ENCODE results near the gene ADGRE1.
A peak's percentile ranks its signal among the peaks of the same experiment; 100 is the strongest.

Gene ADGRE1

GRCh38 chr19:6886277-6886897 is 992 bp upstream of the ADGRE1 start:
- DNase-seq = no peak

- no peak for DNase-seq
Measured at GRCh38 chr19:6888967-6889366, 1.6 kb downstream of the ADGRE1 start.

GRCh38 chr19:6890401-6890913 is 3.1 kb downstream of the ADGRE1 start:
- DNase-seq = peak in 1 of 4 experiments; percentile 15

- peak in 1 of 4 experiments; percentile 21 for DNase-seq
Measured at GRCh38 chr19:6890938-6891337, 3.6 kb downstream of the ADGRE1 start.

- no peak for DNase-seq
Measured at GRCh38 chr19:6891761-6892385, 4.5 kb downstream of the ADGRE1 start.

GRCh38 chr19:6894313-6894712 is 6.9 kb downstream of the ADGRE1 start:
- DNase-seq = no peak

GRCh38 chr19:6903446-6903845 is 16.1 kb downstream of the ADGRE1 start:
- no peak for DNase-seq

- no peak for DNase-seq
Measured at GRCh38 chr19:6906559-6907060, 19.2 kb downstream of the ADGRE1 start.

- DNase-seq = no peak
Measured at GRCh38 chr19:6911523-6911922, 24.1 kb downstream of the ADGRE1 start.

- no peak for DNase-seq
Measured at GRCh38 chr19:6914321-6914720, 26.9 kb downstream of the ADGRE1 start.

GRCh38 chr19:6916952-6917351 is 29.6 kb downstream of the ADGRE1 start:
- DNase-seq = no peak

GRCh38 chr19:6925386-6925785 is 38.0 kb downstream of the ADGRE1 start:
- no peak for DNase-seq

GRCh38 chr19:6925801-6926751 is 38.7 kb downstream of the ADGRE1 start:
- DNase-seq = no peak

GRCh38 chr19:6930190-6930589 is 42.8 kb downstream of the ADGRE1 start:
- DNase-seq = no peak

GRCh38 chr19:6935069-6935468 is 47.7 kb downstream of the ADGRE1 start:
- DNase-seq = no peak

GRCh38 chr19:6935618-6936017 is 48.2 kb downstream of the ADGRE1 start:
- DNase-seq = no peak

- no peak for DNase-seq
Measured at GRCh38 chr19:6945733-6946132, 58.4 kb downstream of the ADGRE1 start.

GRCh38 chr19:6947745-6948144 is 60.4 kb downstream of the ADGRE1 start:
- no peak for DNase-seq

- DNase-seq = no peak
Measured at GRCh38 chr19:6948884-6949283, 61.5 kb downstream of the ADGRE1 start.

GRCh38 chr19:6952956-6953355 is 65.6 kb downstream of the ADGRE1 start:
- no peak for DNase-seq

GRCh38 chr19:6955082-6955481 is 67.7 kb downstream of the ADGRE1 start:
- no peak for DNase-seq

- DNase-seq = no peak
Measured at GRCh38 chr19:6956573-6956972, 69.2 kb downstream of the ADGRE1 start.

- DNase-seq = no peak
Measured at GRCh38 chr19:6958791-6959190, 71.4 kb downstream of the ADGRE1 start.

All from activated naive CD4-positive, alpha-beta T cell (primary cell).